K562 (cell line): ENCODE results near the gene PPP1R9B. TPM values are rescaled to one million over a fixed set of nuclear protein-coding genes. Genes with fewer than 3 reads are reported as not detected.

Experiments used
- BHLHE40 ChIP-seq: IDR thresholded peaks from 2 replicates; pipeline ENCODE4 v1.6.1; 2011; ENCODE audit warnings: low read length, improper control_type of control experiment
- C11orf30 ChIP-seq: fragments of 450-650 bp; IDR thresholded peaks from 2 replicates; pipeline ENCODE4 v1.6.1; 2016; ENCODE audit warnings: low read depth, mild to moderate bottlenecking
- CEBPG ChIP-seq, 3 experiments: fragments of 200-800 bp in 1 of 3; sonication (Bioruptor generic) in 1 of 3; sonication (generic) in 1 of 3; formaldehyde crosslinking in 1 of 3; IDR thresholded peaks in 2 of 3; conservative IDR thresholded peaks in 1 of 3; 2 replicates each; pipeline versions ENCODE4 v1.6.1 to v1.8.0; 2016 to 2022; ENCODE audit warnings: missing compliant biosample characterization in 2 of 3, missing genetic modification characterization in 2 of 3, mild to moderate bottlenecking in 1 of 3, missing genetic modification reagents in 1 of 3
- HNRNPK ChIP-seq: fragments of 200-400 bp; formaldehyde crosslinking; IDR thresholded peaks from one replicate; pipeline ENCODE4 v1.6.1; 2018; ENCODE audit warnings: mild to moderate bottlenecking, low read depth, low read length; ENCODE audit not compliant: poor library complexity, severe bottlenecking
- IRF2 ChIP-seq: sonication (generic); formaldehyde crosslinking; IDR thresholded peaks from 2 replicates; pipeline ENCODE4 v1.8.1; 2022; ENCODE audit warnings: mild to moderate bottlenecking, missing genetic modification reagents
- MAFF ChIP-seq: IDR thresholded peaks from 2 replicates; pipeline ENCODE4 v1.6.1; 2012; ENCODE audit warnings: low read length, improper control_type of control experiment
- MAZ ChIP-seq, 2 experiments: fragments of 450-650 bp in 1 of 2; sonication (generic) in 1 of 2; formaldehyde crosslinking; IDR thresholded peaks in 1 of 2; conservative IDR thresholded peaks in 1 of 2; 2 replicates each; pipeline versions ENCODE4 v1.4.0 to v1.5.0; 2020; ENCODE audit warnings: mild to moderate bottlenecking in 1 of 2, missing genetic modification reagents in 1 of 2
- OTX1 ChIP-seq: fragments of 450-650 bp; formaldehyde crosslinking; IDR thresholded peaks from 2 replicates; pipeline ENCODE4 v1.4.0; 2022; ENCODE audit warnings: mild to moderate bottlenecking
- RCOR1 ChIP-seq, 2 experiments: IDR thresholded peaks; 2 replicates each; pipeline ENCODE4 v1.6.1; 2012; ENCODE audit warnings: low read depth in 2 of 2, low read length in 2 of 2, borderline replicate concordance in 1 of 2, improper control_type of control experiment in 1 of 2
- STAT5A ChIP-seq: IDR thresholded peaks from 2 replicates; pipeline ENCODE4 v1.6.1; 2012; ENCODE audit warnings: low read length, inconsistent platforms, borderline replicate concordance
- TCF3 ChIP-seq: sonication (generic); formaldehyde crosslinking; IDR thresholded peaks from 2 replicates; pipeline ENCODE4 v1.4.0; 2020; ENCODE audit warnings: mild to moderate bottlenecking, missing genetic modification reagents
- XRCC5 ChIP-seq: fragments of 200-400 bp; formaldehyde crosslinking; IDR thresholded peaks from 2 replicates; pipeline ENCODE4 v1.6.1; 2017; ENCODE audit warnings: low read depth, mild to moderate bottlenecking, low read length
- ZNF133 ChIP-seq: fragments of 250-450 bp; sonication (Bioruptor Pico); IDR thresholded peaks from 2 replicates; pipeline ENCODE4 v1.4.0; 2020; ENCODE audit warnings: mild to moderate bottlenecking
- ZNF830 ChIP-seq: fragments of 250-450 bp; sonication (Bioruptor Pico); IDR thresholded peaks from 2 replicates; pipeline ENCODE4 v1.5.0; 2021; ENCODE audit warnings: mild to moderate bottlenecking
- polyA plus RNA-seq, 8 experiments: library from polyadenylated mRNA; depleted of rRNA in 4 of 8; stranded (reverse) in 5 of 8; unstranded in 3 of 8; fragments of >200 nt; fragmentation: Nextera tagmentation in 2 of 8; fragmentation: Illumina TruSeq in 1 of 8; extraction: Ambion mirVana in 2 of 8; extraction: Trizol in 1 of 8; gene quantifications; 2 replicates each; pipeline versions ENCODE4 v1.2.1 to v1.2.3, GENCODE V29; 2011 to 2014; ENCODE audit warnings: inconsistent platforms in 1 of 8, missing spikeins in 1 of 8
- total RNA-seq, 7 experiments: library from RNA; depleted of rRNA in 6 of 7; stranded (reverse); fragments of >200 nt in 6 of 7; fragmentation: Illumina TruSeq in 2 of 7; extraction: Trizol in 2 of 7; gene quantifications; 2 replicates each; pipeline versions ENCODE4 v1.2.1 to v1.2.3, GENCODE V29; 2011 to 2021; ENCODE audit warnings: low replicate concordance in 1 of 7
- TF ChIP-seq, protein P1 (sequence below): fragments of 250-450 bp; sonication (Bioruptor Pico); IDR thresholded peaks from 2 replicates; pipeline ENCODE4 v1.8.0; 2022; ENCODE audit warnings: moderate library complexity, mild to moderate bottlenecking, inconsistent platforms
- TF ChIP-seq, protein P2 (sequence below): fragments of 200-800 bp; sonication (Bioruptor generic); IDR thresholded peaks from 2 replicates; pipeline ENCODE4 v1.6.1; 2017; ENCODE audit warnings: missing genetic modification characterization, missing compliant biosample characterization
- TF ChIP-seq, protein P3 (sequence below), 2 experiments: fragments of 450-650 bp in 1 of 2; sonication (generic) in 1 of 2; formaldehyde crosslinking; conservative IDR thresholded peaks; 2 replicates each; pipeline versions ENCODE4 v1.4.0 to v1.8.1; 2020 to 2022; ENCODE audit warnings: mild to moderate bottlenecking in 1 of 2, missing genetic modification reagents in 1 of 2

Gene PPP1R9B
- total and polyA plus RNA-seq, 9 of the 15 experiments (the other 6 are each of a cell fraction or from before 2014, with no cell fraction given) = 0.10 to 63.5 (median 24.7) TPM

GRCh38 chr17:50087246-50087911, 63.1 kb downstream of the PPP1R9B start (continued):
- TF ChIP-seq CEBPG (CRISPR knock-in tag; IDR thresholded peaks at IDR 0.05) (no peak), CEBPG (tag; conservative IDR thresholded peaks at IDR 0.05 in 1 of 2, IDR thresholded peaks at IDR 0.05 in 1 of 2) (no peak), XRCC5 (0 out of 2 replicates have a peak, but pooled peaks have one; percentile 48), MAZ (CRISPR knock-in tag; conservative IDR thresholded peaks at IDR 0.05 in 1 of 2, IDR thresholded peaks at IDR 0.05 in 1 of 2) (peak; percentile 27 to 72; a peak in 1 of 4 replicates), STAT5A (no peak), BHLHE40 (0 out of 2 replicates have a peak, but pooled peaks have one; percentile 15), C11orf30 (no peak), IRF2 (CRISPR knock-in tag) (no peak), RCOR1 (IDR thresholded peaks at IDR 0.05; ENCODE audit: borderline replicate concordance in 1 of 2, low read depth in 2 of 2, low read length in 2 of 2) (0 out of 4 replicates have a peak, but pooled peaks of 1 of the 2 experiments have one; percentile 11), ZNF830 (CRISPR knock-in tag) (no peak), MAFF (no peak), ZNF133 (CRISPR knock-in tag) (no peak), HNRNPK (no peak), OTX1 (CRISPR knock-in tag) (no peak), TCF3 (CRISPR knock-in tag) (no peak)
- TF ChIP-seq, protein P1, sequence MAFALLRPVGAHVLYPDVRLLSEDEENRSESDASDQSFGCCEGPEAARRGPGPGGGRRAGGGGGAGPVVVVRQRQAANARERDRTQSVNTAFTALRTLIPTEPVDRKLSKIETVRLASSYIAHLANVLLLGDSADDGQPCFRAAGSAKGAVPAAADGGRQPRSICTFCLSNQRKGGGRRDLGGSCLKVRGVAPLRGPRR (CRISPR knock-in tag) = no peak
- TF ChIP-seq, protein P2, sequence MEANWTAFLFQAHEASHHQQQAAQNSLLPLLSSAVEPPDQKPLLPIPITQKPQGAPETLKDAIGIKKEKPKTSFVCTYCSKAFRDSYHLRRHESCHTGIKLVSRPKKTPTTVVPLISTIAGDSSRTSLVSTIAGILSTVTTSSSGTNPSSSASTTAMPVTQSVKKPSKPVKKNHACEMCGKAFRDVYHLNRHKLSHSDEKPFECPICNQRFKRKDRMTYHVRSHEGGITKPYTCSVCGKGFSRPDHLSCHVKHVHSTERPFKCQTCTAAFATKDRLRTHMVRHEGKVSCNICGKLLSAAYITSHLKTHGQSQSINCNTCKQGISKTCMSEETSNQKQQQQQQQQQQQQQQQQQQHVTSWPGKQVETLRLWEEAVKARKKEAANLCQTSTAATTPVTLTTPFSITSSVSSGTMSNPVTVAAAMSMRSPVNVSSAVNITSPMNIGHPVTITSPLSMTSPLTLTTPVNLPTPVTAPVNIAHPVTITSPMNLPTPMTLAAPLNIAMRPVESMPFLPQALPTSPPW (CRISPR knock-in tag) = no peak
- TF ChIP-seq, protein P3, sequence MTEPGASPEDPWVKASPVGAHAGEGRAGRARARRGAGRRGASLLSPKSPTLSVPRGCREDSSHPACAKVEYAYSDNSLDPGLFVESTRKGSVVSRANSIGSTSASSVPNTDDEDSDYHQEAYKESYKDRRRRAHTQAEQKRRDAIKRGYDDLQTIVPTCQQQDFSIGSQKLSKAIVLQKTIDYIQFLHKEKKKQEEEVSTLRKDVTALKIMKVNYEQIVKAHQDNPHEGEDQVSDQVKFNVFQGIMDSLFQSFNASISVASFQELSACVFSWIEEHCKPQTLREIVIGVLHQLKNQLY (CRISPR knock-in tag; conservative IDR thresholded peaks at IDR 0.05) = no peak
